ENCODE results near the gene ACBD3.
A peak's percentile ranks its signal among the peaks of the same experiment; 100 is the strongest.

DNA sequence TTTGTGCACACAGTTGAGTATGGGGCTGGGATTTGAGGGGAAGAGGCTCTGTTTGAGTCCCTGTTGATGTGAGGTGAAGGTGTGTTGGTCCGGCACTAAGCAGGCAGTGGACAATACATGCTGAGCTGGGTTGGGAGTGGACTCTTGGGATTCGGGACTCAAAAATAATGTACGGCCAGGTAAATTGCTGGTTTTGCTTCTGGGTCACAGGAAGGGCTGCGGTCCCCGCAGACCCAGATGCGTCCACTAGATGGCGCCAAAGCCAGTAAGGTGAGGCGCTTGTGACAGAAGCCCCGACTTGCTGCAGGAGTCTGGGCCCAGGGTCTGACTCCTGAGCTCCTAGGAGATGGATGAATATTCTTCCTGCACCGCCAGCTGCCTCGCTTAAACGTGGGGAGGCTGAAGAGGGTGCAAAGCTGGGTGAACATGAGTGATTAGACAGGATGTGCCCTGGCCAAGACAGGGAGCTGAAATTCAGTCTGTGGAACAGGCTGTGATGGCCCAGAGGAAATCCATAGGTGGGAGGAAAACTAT, 61.4 kb downstream of the ACBD3 start:
- TF ChIP-seq, protein P1, sequence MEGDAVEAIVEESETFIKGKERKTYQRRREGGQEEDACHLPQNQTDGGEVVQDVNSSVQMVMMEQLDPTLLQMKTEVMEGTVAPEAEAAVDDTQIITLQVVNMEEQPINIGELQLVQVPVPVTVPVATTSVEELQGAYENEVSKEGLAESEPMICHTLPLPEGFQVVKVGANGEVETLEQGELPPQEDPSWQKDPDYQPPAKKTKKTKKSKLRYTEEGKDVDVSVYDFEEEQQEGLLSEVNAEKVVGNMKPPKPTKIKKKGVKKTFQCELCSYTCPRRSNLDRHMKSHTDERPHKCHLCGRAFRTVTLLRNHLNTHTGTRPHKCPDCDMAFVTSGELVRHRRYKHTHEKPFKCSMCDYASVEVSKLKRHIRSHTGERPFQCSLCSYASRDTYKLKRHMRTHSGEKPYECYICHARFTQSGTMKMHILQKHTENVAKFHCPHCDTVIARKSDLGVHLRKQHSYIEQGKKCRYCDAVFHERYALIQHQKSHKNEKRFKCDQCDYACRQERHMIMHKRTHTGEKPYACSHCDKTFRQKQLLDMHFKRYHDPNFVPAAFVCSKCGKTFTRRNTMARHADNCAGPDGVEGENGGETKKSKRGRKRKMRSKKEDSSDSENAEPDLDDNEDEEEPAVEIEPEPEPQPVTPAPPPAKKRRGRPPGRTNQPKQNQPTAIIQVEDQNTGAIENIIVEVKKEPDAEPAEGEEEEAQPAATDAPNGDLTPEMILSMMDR (IDR thresholded peaks at IDR 0.05) = peak; percentile 79 to 96 (median 88)
- no peak for TF ChIP-seq POLR2A (IDR thresholded peaks at IDR 0.05)
